GM18907 (cell line): ENCODE data around the gene SDF2L1.
"Not testable (repeated sequence)": the region's sequence is repeated elsewhere in the genome, so short reads cannot be mapped to it uniquely, and the experiment has no call there.

ENCODE experiments used
- ATAC-seq: cut with Tn5 transposase; IDR thresholded peaks from one replicate; pipeline ENCODE4 v1.9.1; 2021; ENCODE audit warnings: mild to moderate bottlenecking, moderate library complexity; ENCODE audit not compliant: unreplicated experiment

The SDF2L1 gene

GRCh38 chr22:21684492-21685163 lies 42.5 kb downstream of the SDF2L1 start:
- ATAC-seq, result no peak

DNA sequence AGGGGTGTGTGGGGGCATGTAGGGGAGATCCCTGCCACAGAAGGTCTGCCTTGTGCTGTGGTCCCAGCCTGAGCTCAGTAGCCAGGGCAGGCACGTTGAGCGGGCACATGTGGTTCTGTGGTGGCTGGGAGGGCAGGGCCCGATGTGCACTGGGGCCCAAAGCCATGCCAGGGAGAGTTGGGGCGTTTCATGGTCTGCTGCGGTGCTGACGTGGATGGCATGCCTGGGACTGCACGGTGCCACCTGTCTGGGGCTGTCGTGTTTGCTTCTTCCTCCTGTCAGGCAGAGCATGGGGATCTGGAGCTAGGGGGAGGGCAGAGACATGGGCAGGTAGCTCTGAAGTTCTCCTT lies 43.0 kb downstream of the SDF2L1 start:
- ATAC-seq, result no peak

- ATAC-seq, result no peak
Observed at GRCh38 chr22:21686193-21686608, 44.1 kb downstream of the SDF2L1 start.

GRCh38 chr22:21686634-21687393 lies 44.7 kb downstream of the SDF2L1 start:
- ATAC-seq, result no peak

GRCh38 chr22:21687685-21688259 lies 45.7 kb downstream of the SDF2L1 start:
- no peak for ATAC-seq

DNA sequence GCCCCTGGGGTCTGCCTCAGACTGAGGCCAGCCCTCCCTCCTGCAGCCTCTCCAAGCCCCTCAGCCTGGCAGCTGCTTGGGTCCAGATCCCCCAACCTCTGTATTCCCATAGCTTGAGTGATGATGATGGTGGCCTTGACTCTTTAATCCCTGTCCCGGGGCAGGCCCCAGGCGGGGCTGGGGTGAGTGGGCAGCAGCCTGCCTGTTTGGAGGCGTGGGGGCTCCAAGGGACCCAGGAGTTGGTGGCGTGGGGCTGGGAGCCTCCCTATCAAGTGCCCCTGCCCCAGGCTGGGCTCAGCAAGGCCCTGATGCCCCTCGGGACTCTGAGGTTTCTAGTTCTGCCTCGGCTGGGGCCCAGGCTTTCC lies 46.2 kb downstream of the SDF2L1 start:
- ATAC-seq, result no peak

- ATAC-seq, result no peak
Observed at GRCh38 chr22:21688706-21689381, 46.7 kb downstream of the SDF2L1 start.

- no peak for ATAC-seq
Observed at GRCh38 chr22:21690401-21690801, 48.3 kb downstream of the SDF2L1 start.

DNA sequence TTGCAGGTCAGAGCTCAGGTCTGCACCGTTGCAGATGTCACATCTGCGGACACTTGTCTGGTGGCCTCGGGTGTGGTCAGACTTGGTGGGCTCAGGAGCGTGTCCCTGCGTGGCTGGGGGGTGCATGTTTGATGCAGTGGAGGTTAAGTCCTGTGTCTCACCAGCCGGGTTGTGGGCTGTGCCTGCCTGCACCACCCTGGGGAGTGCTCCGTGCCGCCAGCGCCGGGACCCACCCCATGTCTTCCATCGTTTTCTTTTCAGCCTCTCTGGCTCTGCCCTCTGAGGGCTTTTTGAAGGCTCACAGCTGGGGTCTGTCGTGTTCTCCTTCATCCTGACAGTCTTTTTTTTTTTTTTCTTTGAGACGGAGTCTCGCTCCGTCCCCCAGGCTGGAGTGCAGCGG lies 49.7 kb downstream of the SDF2L1 start:
- no peak for ATAC-seq

- not testable (repeated sequence) for ATAC-seq
Observed at GRCh38 chr22:21692856-21693255, 50.8 kb downstream of the SDF2L1 start.

GRCh38 chr22:21693333-21693998 lies 51.4 kb downstream of the SDF2L1 start:
- ATAC-seq, result no peak
